Smooth muscle cell (in vitro differentiated cells): ENCODE data around the gene ADAMTS9. TPM values are rescaled to one million over a fixed set of nuclear protein-coding genes. Genes with fewer than 3 reads are reported as not detected.

Experiments used
- DNase-seq: peaks from one replicate; lab custom pipeline; 2025; ENCODE audit not compliant: unreplicated experiment; lab: John Stamatoyannopoulos, UW
- H2AFZ ChIP-seq: fragments of 200-600 bp; sonication (generic); 2 replicates; pipeline ENCODE4 v1.6.0; 2016; ENCODE audit warnings: antibody characterized with exemption, low read depth, mild to moderate bottlenecking
- H3F3A ChIP-seq: fragments of 200-600 bp; sonication (generic); 2 replicates; pipeline ENCODE4 v1.6.0; 2017; ENCODE audit warnings: antibody characterized with exemption, low read depth
- H3K27ac ChIP-seq: fragments of 200-600 bp; sonication (generic); 2 replicates; pipeline ENCODE4 v1.5.1; 2016; ENCODE audit warnings: low read depth, mild to moderate bottlenecking
- H3K27me3 ChIP-seq: fragments of 200-600 bp; sonication (generic); 2 replicates; pipeline ENCODE4 v1.6.1; 2016; ENCODE audit warnings: low read depth, mild to moderate bottlenecking
- H3K36me3 ChIP-seq: fragments of 200-600 bp; sonication (generic); 2 replicates; pipeline ENCODE4 v1.5.1; 2016; ENCODE audit warnings: low read depth
- H3K4me1 ChIP-seq: fragments of 200-600 bp; sonication (generic); 2 replicates; pipeline ENCODE4 v1.5.1; 2016; ENCODE audit warnings: low read depth
- H3K4me2 ChIP-seq: fragments of 200-600 bp; sonication (generic); 2 replicates; pipeline ENCODE4 v1.6.0; 2016; ENCODE audit warnings: mild to moderate bottlenecking
- H3K4me3 ChIP-seq: fragments of 200-600 bp; sonication (generic); 2 replicates; pipeline ENCODE4 v1.5.1; 2016; ENCODE audit warnings: mild to moderate bottlenecking
- H3K79me2 ChIP-seq: fragments of 200-600 bp; sonication (generic); 2 replicates; pipeline ENCODE4 v1.6.0; 2016; ENCODE audit warnings: low read depth, mild to moderate bottlenecking
- H3K9ac ChIP-seq: fragments of 200-600 bp; sonication (generic); 2 replicates; pipeline ENCODE4 v1.6.0; 2016; ENCODE audit warnings: low read depth
- H3K9me3 ChIP-seq: fragments of 200-600 bp; sonication (generic); replicated peaks from 2 replicates; pipeline ENCODE4 v1.5.1; 2016; ENCODE audit warnings: low read depth
- H4K20me1 ChIP-seq: fragments of 200-600 bp; sonication (generic); 2 replicates; pipeline ENCODE4 v1.6.0; 2016; ENCODE audit warnings: low read depth
- CTCF ChIP-seq: fragments of 200-600 bp; sonication (generic); IDR thresholded peaks from 2 replicates; pipeline ENCODE4 v1.5.1; 2017; ENCODE audit warnings: borderline replicate concordance, mild to moderate bottlenecking, antibody characterized with exemption; ENCODE audit not compliant: insufficient read depth, poor library complexity, severe bottlenecking
- WGBS: methylation state at CpG from one replicate; pipeline ENCODE4 v1.1.7; 2016; ENCODE audit warnings: low lambda C conversion rate; 5-methylcytosine and 5-hydroxymethylcytosine counted together
- polyA plus RNA-seq: library from polyadenylated mRNA; unstranded; fragments of >200 nt; fragmentation: Nextera tagmentation; extraction: Ambion mirVana; gene quantifications from 2 replicates; pipeline ENCODE4 v1.2.1, GENCODE V29; 2016
- total RNA-seq: library from RNA; depleted of rRNA; stranded (reverse); fragments of >200 nt; gene quantifications from 2 replicates; pipeline ENCODE4 v1.2.3, GENCODE V29; 2014

Gene ADAMTS9
- total and polyA plus RNA-seq, 2 experiments from 2014 or later = 18.7 to 66.6 TPM

- Histone ChIP-seq H3K36me3 (peaks cover 35% of the 10 kb centered on the region), H3K27me3 (no peaks in the 10 kb centered on the region), H3F3A (no peaks in the 10 kb centered on the region), H2AFZ (no peak overlapping the region), H3K4me3 (no peak overlapping the region), H3K9ac (no peak overlapping the region), H4K20me1 (no peaks in the 10 kb centered on the region), H3K9me3 (no peaks in the 10 kb centered on the region), H3K4me2 (no peak overlapping the region), H3K4me1 (no peaks in the 10 kb centered on the region), H3K79me2 (no peaks in the 10 kb centered on the region), H3K27ac (no peak overlapping the region)
- no peak for DNase-seq
- WGBS = 91% methylated on average over 2 of the region's 2 CpGs
- TF ChIP-seq CTCF = no peak
These were observed 70.2 kb downstream of the ADAMTS9 start for GRCh38 chr3:64617610-64618009.

DNA sequence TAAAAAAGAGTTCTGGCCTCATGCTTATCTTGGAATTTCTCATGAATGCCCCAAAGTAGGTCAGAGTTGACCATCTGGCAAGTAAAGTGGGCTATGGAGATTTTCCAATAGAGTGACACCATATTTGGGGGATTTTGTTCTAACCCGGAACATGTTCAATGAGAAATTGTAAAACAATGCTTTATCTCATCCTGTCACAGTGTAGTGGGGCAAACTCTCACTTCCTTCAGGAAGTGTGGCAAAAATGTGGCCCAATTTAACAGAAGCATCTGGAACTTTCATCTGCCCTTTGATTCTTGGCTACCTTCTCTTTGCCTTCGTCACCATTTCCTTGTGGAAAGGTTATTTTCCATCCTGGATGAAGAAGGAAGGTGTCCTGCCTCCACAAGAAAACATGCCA lies 70.8 kb downstream of the ADAMTS9 start:
- WGBS = 94% methylated on average over 2 of the region's 2 CpGs

DNA sequence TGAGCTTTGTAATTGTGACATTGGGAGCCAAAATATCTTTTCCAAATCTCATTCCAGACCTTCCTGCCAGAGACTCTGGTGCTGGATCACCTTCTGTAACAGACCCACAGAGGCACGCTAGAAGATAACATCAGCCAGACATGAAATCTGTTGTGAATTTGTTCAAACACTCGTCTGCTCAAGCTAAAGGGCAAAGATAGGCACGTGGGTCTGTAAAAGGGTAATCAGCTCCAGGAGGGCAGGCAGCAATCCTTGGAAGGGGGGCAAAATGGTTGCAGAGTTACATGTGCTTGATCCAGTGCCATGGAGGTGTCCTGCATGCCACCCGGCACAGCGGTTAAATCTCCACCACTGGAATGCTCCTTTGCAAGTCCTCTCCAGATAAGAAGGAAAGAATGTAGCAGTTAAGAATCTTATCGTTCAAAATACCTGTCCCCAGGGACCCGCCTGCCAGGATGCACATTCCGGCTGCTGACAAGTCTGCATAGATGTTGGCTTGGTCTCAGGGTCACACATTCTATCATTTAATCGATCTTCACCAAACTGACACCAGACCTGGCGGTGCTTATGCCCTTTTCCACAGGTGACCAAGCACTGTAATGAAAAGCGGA lies 74.8 kb downstream of the ADAMTS9 start:
- TF ChIP-seq CTCF = no peak
- Histone ChIP-seq H3F3A (no peaks in the 10 kb centered on the region), H3K4me3 (no peak overlapping the region), H3K79me2 (no peaks in the 10 kb centered on the region), H3K9ac (no peak overlapping the region), H3K27ac (no peak overlapping the region), H2AFZ (no peak overlapping the region), H3K27me3 (no peaks in the 10 kb centered on the region), H3K4me2 (no peak overlapping the region), H3K4me1 (no peaks in the 10 kb centered on the region), H4K20me1 (no peaks in the 10 kb centered on the region), H3K9me3 (no peaks in the 10 kb centered on the region), H3K36me3 (peaks cover 16% of the 10 kb centered on the region)
- 54% methylated on average over 11 of the region's 11 CpGs for WGBS
- DNase-seq = no peak

More for the DNA sequence above, 70.8 kb downstream of the ADAMTS9 start:
- TF ChIP-seq CTCF = no peak
- no peaks in the 10 kb centered on the region for H4K20me1 ChIP-seq
- H2AFZ ChIP-seq = no peak overlapping the region
- H3K9ac ChIP-seq = no peak overlapping the region
- H3K9me3 ChIP-seq = no peaks in the 10 kb centered on the region
- H3K4me1 ChIP-seq = no peaks in the 10 kb centered on the region
- no peaks in the 10 kb centered on the region for H3K79me2 ChIP-seq
- no peak for DNase-seq
- no peak overlapping the region for H3K27ac ChIP-seq
- no peak overlapping the region for H3K4me3 ChIP-seq
- no peak overlapping the region for H3K4me2 ChIP-seq
- no peaks in the 10 kb centered on the region for H3K27me3 ChIP-seq
- H3K36me3 ChIP-seq = peaks cover 32% of the 10 kb centered on the region
- no peaks in the 10 kb centered on the region for H3F3A ChIP-seq
